GM23338 (cell line): ENCODE measurements around the gene TTC31. TPM values are rescaled to one million over a fixed set of nuclear protein-coding genes. Genes with fewer than 3 reads are reported as not detected.

Experiments
- ATAC-seq: fragments of 200-7000 bp; cut with Tn5 transposase; 3 replicates; pipeline ENCODE4 v1.9.1; 2020
- DNase-seq: peaks from one replicate; pipeline ENCODE4 v3.0.0-alpha.2; 2015; ENCODE audit warnings: low spot score
- H2AFZ ChIP-seq: fragments of 200-600 bp; sonication (generic); 2 replicates; pipeline ENCODE4 v1.8.0; 2016; ENCODE audit warnings: antibody characterized with exemption, mild to moderate bottlenecking, moderate library complexity
- H3F3A ChIP-seq: fragments of 200-600 bp; sonication (generic); replicated peaks from 2 replicates; pipeline ENCODE4 v1.8.0; 2017; ENCODE audit warnings: antibody characterized with exemption, mixed run types, low read depth
- H3K27ac ChIP-seq: fragments of 200-600 bp; sonication (generic); 2 replicates; pipeline ENCODE4 v1.6.1; 2016; ENCODE audit warnings: low read depth
- H3K27me3 ChIP-seq: fragments of 200-600 bp; sonication (generic); 2 replicates; pipeline ENCODE4 v1.8.0; 2016; ENCODE audit warnings: mild to moderate bottlenecking, mixed run types, moderate library complexity; ENCODE audit not compliant: insufficient read depth
- H3K36me3 ChIP-seq: fragments of 200-600 bp; sonication (generic); 2 replicates; pipeline ENCODE4 v1.8.0; 2016; ENCODE audit warnings: mild to moderate bottlenecking; ENCODE audit not compliant: insufficient read depth
- H3K4me1 ChIP-seq: fragments of 200-600 bp; sonication (generic); 2 replicates; pipeline ENCODE4 v1.8.0; 2016; ENCODE audit warnings: mild to moderate bottlenecking, moderate library complexity; ENCODE audit not compliant: insufficient read depth
- H3K4me2 ChIP-seq: fragments of 200-600 bp; sonication (generic); 2 replicates; pipeline ENCODE4 v1.7.1; 2017; ENCODE audit warnings: mixed run types
- H3K4me3 ChIP-seq: fragments of 200-600 bp; sonication (generic); 2 replicates; pipeline ENCODE4 v1.6.1; 2016; ENCODE audit warnings: mixed run types
- H3K79me2 ChIP-seq: fragments of 200-600 bp; sonication (generic); replicated peaks from 2 replicates; pipeline ENCODE4 v1.8.0; 2017; ENCODE audit warnings: mild to moderate bottlenecking; ENCODE audit not compliant: insufficient read depth
- H3K9me2 ChIP-seq: fragments of 200-600 bp; sonication (generic); 2 replicates; pipeline ENCODE4 v1.8.0; 2017; ENCODE audit not compliant: insufficient read depth
- H4K20me1 ChIP-seq: fragments of 200-600 bp; sonication (generic); replicated peaks from 2 replicates; pipeline ENCODE4 v1.8.0; 2017; ENCODE audit warnings: mild to moderate bottlenecking; ENCODE audit not compliant: insufficient read depth
- H3K27ac Mint-ChIP-seq: 2 replicates; pipeline ENCODE4 v1.8.0; 2020; ENCODE audit warnings: inconsistent platforms, mild to moderate bottlenecking, moderate library complexity, mixed read lengths
- H3K27me3 Mint-ChIP-seq: 3 replicates; pipeline ENCODE4 v1.8.0; 2022; ENCODE audit warnings: low read depth, mild to moderate bottlenecking, moderate library complexity, mixed read lengths, inconsistent platforms; ENCODE audit not compliant: insufficient read depth, poor library complexity
- H3K36me3 Mint-ChIP-seq: 3 replicates; pipeline ENCODE4 v1.8.0; 2021; ENCODE audit warnings: low read depth, mild to moderate bottlenecking, inconsistent platforms, moderate library complexity, mixed read lengths
- H3K4me1 Mint-ChIP-seq: 3 replicates; pipeline ENCODE4 v1.8.0; 2020; ENCODE audit warnings: mild to moderate bottlenecking, inconsistent platforms, mixed read lengths
- H3K4me3 Mint-ChIP-seq: 3 replicates; pipeline ENCODE4 v1.8.0; 2021; ENCODE audit warnings: moderate library complexity, mild to moderate bottlenecking, inconsistent platforms, mixed read lengths
- H3K9me3 Mint-ChIP-seq: 3 replicates; pipeline ENCODE4 v1.8.0; 2020; ENCODE audit warnings: moderate library complexity, mild to moderate bottlenecking, inconsistent platforms, mixed read lengths
- CREB1 ChIP-seq: fragments of 250-450 bp; sonication (Bioruptor Pico); IDR thresholded peaks from 2 replicates; pipeline ENCODE4 v1.5.0; 2020; ENCODE audit warnings: low read depth, mild to moderate bottlenecking, moderate library complexity
- EZH2 ChIP-seq: fragments of 200-600 bp; sonication (generic); IDR thresholded peaks from one replicate; pipeline ENCODE4 v1.8.0; 2017; ENCODE audit warnings: antibody characterized with exemption, mild to moderate bottlenecking, low read depth; ENCODE audit not compliant: unreplicated experiment
- EZH2phosphoT487 ChIP-seq: fragments of 200-600 bp; sonication (generic); IDR thresholded peaks from one replicate; pipeline ENCODE4 v1.8.1; 2018; ENCODE audit warnings: antibody characterized with exemption; ENCODE audit not compliant: unreplicated experiment
- NANOG ChIP-seq: IDR thresholded peaks from 2 replicates; pipeline ENCODE4 v1.6.1; 2016; ENCODE audit warnings: antibody characterized with exemption, borderline replicate concordance
- POLR2AphosphoS5 ChIP-seq: IDR thresholded peaks from 2 replicates; pipeline ENCODE4 v1.6.1; 2016; ENCODE audit warnings: antibody characterized with exemption, low read depth
- ZNF114 ChIP-seq: fragments of 250-450 bp; sonication (Bioruptor Pico); IDR thresholded peaks from 2 replicates; pipeline ENCODE4 v1.5.0; 2020; ENCODE audit warnings: mild to moderate bottlenecking, moderate library complexity
- ZNF331 ChIP-seq: fragments of 250-450 bp; sonication (Bioruptor Pico); IDR thresholded peaks from 2 replicates; pipeline ENCODE4 v1.5.0; 2020; ENCODE audit warnings: low read depth, mild to moderate bottlenecking, moderate library complexity
- polyA plus RNA-seq: library from polyadenylated mRNA; unstranded; fragments of >200 nt; fragmentation: Nextera tagmentation; extraction: Ambion mirVana; gene quantifications from 2 replicates; pipeline ENCODE4 v1.2.1, GENCODE V29; 2016
- total RNA-seq: library from RNA; depleted of rRNA; stranded (reverse); fragments of >200 nt; shearing (Covaris generic); gene quantifications from 2 replicates; pipeline ENCODE4 v1.2.3, GENCODE V29; 2014
- TF ChIP-seq, protein P1 (sequence below): fragments of 250-450 bp; sonication (Bioruptor Pico); IDR thresholded peaks from 2 replicates; pipeline ENCODE4 v1.5.0; 2020; ENCODE audit warnings: mild to moderate bottlenecking, moderate library complexity

Gene TTC31
- total and polyA plus RNA-seq, 2 experiments from 2014 or later: 15.8 to 29.2 TPM

DNA sequence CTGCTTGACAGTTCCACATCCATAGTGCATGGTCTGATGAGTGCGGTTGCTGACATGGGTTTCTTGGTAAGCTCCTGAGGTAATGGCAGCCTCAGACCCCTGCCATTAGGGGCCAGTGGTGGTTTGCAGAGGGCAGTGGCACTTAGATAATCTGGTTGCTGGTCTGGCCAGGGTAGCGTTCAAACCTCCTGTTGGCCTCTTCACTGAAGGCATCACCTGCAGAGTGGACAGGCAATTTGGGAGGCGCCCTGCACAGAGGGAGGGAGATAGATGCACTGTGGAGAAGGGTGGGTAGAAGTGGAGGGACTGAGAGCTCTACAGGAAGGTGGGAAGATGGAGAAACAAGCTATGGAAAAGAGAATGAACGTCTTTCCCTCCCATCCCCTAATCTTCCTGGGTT, 50.6 kb downstream of the TTC31 start:
- Histone ChIP-seq H3K27me3 (no peaks in the 10 kb centered on the region), H3K79me2 (peaks cover 9% of the 10 kb centered on the region), H3K4me1 (peaks cover 3% of the 10 kb centered on the region; the same call in 1 of the 2 replicates), H3K9me2 (no peaks in the 10 kb centered on the region), H3K4me3 (no peak overlapping the region), H3K27ac (no peak overlapping the region), H4K20me1 (no peaks in the 10 kb centered on the region), H3K36me3 (no peaks in the 10 kb centered on the region), H3F3A (0 out of 2 replicates have a peak, but pooled peaks cover 2% of the 10 kb centered on the region), H2AFZ (no peak overlapping the region), H3K4me2 (no peak overlapping the region)
- ATAC-seq: no peak
- H3K27me3 Mint-ChIP-seq: peaks cover 9% of the 10 kb centered on the region
- TF ChIP-seq NANOG: no peak
- TF ChIP-seq ZNF331 (CRISPR knock-in tag): no peak
- TF ChIP-seq CREB1 (CRISPR knock-in tag): no peak
- TF ChIP-seq, protein P1, sequence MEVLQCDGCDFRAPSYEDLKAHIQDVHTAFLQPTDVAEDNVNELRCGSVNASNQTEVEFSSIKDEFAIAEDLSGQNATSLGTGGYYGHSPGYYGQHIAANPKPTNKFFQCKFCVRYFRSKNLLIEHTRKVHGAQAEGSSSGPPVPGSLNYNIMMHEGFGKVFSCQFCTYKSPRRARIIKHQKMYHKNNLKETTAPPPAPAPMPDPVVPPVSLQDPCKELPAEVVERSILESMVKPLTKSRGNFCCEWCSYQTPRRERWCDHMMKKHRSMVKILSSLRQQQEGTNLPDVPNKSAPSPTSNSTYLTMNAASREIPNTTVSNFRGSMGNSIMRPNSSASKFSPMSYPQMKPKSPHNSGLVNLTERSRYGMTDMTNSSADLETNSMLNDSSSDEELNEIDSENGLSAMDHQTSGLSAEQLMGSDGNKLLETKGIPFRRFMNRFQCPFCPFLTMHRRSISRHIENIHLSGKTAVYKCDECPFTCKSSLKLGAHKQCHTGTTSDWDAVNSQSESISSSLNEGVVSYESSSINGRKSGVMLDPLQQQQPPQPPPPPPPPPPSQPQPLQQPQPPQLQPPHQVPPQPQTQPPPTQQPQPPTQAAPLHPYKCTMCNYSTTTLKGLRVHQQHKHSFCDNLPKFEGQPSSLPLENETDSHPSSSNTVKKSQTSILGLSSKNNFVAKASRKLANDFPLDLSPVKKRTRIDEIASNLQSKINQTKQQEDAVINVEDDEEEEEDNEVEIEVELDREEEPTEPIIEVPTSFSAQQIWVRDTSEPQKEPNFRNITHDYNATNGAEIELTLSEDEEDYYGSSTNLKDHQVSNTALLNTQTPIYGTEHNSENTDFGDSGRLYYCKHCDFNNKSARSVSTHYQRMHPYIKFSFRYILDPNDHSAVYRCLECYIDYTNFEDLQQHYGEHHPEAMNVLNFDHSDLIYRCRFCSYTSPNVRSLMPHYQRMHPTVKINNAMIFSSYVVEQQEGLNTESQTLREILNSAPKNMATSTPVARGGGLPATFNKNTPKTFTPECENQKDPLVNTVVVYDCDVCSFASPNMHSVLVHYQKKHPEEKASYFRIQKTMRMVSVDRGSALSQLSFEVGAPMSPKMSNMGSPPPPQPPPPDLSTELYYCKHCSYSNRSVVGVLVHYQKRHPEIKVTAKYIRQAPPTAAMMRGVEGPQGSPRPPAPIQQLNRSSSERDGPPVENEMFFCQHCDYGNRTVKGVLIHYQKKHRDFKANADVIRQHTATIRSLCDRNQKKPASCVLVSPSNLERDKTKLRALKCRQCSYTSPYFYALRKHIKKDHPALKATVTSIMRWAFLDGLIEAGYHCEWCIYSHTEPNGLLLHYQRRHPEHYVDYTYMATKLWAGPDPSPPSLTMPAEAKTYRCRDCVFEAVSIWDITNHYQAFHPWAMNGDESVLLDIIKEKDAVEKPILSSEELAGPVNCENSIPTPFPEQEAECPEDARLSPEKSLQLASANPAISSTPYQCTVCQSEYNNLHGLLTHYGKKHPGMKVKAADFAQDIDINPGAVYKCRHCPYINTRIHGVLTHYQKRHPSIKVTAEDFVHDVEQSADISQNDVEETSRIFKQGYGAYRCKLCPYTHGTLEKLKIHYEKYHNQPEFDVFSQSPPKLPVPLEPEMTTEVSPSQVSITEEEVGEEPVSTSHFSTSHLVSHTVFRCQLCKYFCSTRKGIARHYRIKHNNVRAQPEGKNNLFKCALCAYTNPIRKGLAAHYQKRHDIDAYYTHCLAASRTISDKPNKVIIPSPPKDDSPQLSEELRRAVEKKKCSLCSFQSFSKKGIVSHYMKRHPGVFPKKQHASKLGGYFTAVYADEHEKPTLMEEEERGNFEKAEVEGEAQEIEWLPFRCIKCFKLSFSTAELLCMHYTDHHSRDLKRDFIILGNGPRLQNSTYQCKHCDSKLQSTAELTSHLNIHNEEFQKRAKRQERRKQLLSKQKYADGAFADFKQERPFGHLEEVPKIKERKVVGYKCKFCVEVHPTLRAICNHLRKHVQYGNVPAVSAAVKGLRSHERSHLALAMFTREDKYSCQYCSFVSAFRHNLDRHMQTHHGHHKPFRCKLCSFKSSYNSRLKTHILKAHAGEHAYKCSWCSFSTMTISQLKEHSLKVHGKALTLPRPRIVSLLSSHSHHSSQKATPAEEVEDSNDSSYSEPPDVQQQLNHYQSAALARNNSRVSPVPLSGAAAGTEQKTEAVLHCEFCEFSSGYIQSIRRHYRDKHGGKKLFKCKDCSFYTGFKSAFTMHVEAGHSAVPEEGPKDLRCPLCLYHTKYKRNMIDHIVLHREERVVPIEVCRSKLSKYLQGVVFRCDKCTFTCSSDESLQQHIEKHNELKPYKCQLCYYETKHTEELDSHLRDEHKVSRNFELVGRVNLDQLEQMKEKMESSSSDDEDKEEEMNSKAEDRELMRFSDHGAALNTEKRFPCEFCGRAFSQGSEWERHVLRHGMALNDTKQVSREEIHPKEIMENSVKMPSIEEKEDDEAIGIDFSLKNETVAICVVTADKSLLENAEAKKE (CRISPR knock-in tag): no peak
- no peak for TF ChIP-seq EZH2
- TF ChIP-seq ZNF114 (CRISPR knock-in tag): no peak
- TF ChIP-seq POLR2AphosphoS5: no peak
- no peak for TF ChIP-seq EZH2phosphoT487
- H3K4me3 Mint-ChIP-seq: no peak overlapping the region
- H3K27ac Mint-ChIP-seq: no peak overlapping the region
- H3K9me3 Mint-ChIP-seq: no peaks in the 10 kb centered on the region; the same call in 2 of the 3 replicates
- peaks cover 8% of the 10 kb centered on the region; the same call in 2 of the 3 replicates for H3K4me1 Mint-ChIP-seq
- H3K36me3 Mint-ChIP-seq: peaks cover 30% of the 10 kb centered on the region
- no peak for DNase-seq
